CD4-positive, CD25-positive, alpha-beta regulatory T cell (primary cell): ENCODE data around the gene SYMPK. TPM values are rescaled to one million over a fixed set of nuclear protein-coding genes. Genes with fewer than 3 reads are reported as not detected.

Experiments
- ATAC-seq, 2 donors: fragments of 150-1000 bp; cut with Tn5 transposase; one replicate each; pipeline ENCODE4 v1.10.0; 2021; ENCODE audit warnings: low read depth in 2 of 2, moderate number of reproducible peaks in 2 of 2, moderate library complexity in 1 of 2
- DNase-seq, 3 donors: peaks; one replicate each; pipeline versions ENCODE4 v3.0.0 to v3.0.0-alpha.2; 2012 to 2022; ENCODE audit warnings: mixed read lengths in 1 of 3
- H3K27ac ChIP-seq: one replicate; pipeline ENCODE4 v1.7.0; 2013; ENCODE audit warnings: mild to moderate bottlenecking, low read length; ENCODE audit not compliant: insufficient read depth, poor library complexity, severe bottlenecking
- H3K27me3 ChIP-seq: one replicate; pipeline ENCODE4 v1.7.0; 2013; ENCODE audit warnings: low read length; ENCODE audit not compliant: control insufficient read depth, insufficient read depth
- H3K36me3 ChIP-seq: one replicate; pipeline ENCODE4 v1.7.0; 2013; ENCODE audit warnings: mild to moderate bottlenecking, low read length, moderate library complexity; ENCODE audit not compliant: control insufficient read depth, insufficient read depth
- H3K4me1 ChIP-seq: 2 replicates; pipeline ENCODE4 v1.7.0; 2013; ENCODE audit warnings: mild to moderate bottlenecking, low read length; ENCODE audit not compliant: insufficient read depth, control insufficient read depth, poor library complexity, severe bottlenecking
- H3K4me3 ChIP-seq: one replicate; pipeline ENCODE4 v1.7.0; 2013; ENCODE audit warnings: low read depth, mild to moderate bottlenecking, low read length, moderate library complexity
- H3K9me3 ChIP-seq, 2 experiments: 1 replicate in 1 of 2; 2 replicates in 1 of 2; pipeline ENCODE4 v1.7.0; 2013; ENCODE audit warnings: low read length in 2 of 2, mild to moderate bottlenecking in 1 of 2, moderate library complexity in 1 of 2; ENCODE audit not compliant: control insufficient read depth in 2 of 2
- H3K27ac Mint-ChIP-seq, 3 donors: one replicate each; pipeline ENCODE4 v1.8.0; 2020 to 2022; ENCODE audit warnings: mild to moderate bottlenecking in 3 of 3, mixed read lengths in 3 of 3, moderate library complexity in 2 of 3
- H3K27me3 Mint-ChIP-seq: one replicate; pipeline ENCODE4 v1.8.0; 2022; ENCODE audit warnings: mild to moderate bottlenecking, mixed read lengths
- H3K36me3 Mint-ChIP-seq: one replicate; pipeline ENCODE4 v1.8.0; 2020; ENCODE audit warnings: mixed read lengths
- H3K4me1 Mint-ChIP-seq, 4 donors: one replicate each; pipeline ENCODE4 v1.8.0; 2020 to 2022; ENCODE audit warnings: mixed read lengths in 4 of 4, mild to moderate bottlenecking in 1 of 4
- H3K4me3 Mint-ChIP-seq, 4 donors: one replicate each; pipeline ENCODE4 v1.8.0; 2020 to 2022; ENCODE audit warnings: mild to moderate bottlenecking in 4 of 4, mixed read lengths in 4 of 4, moderate library complexity in 3 of 4
- H3K9me3 Mint-ChIP-seq, 7 donors: one replicate each; pipeline ENCODE4 v1.8.0; 2020 to 2022; ENCODE audit warnings: mixed read lengths in 7 of 7, mild to moderate bottlenecking in 3 of 7, moderate library complexity in 2 of 7
- polyA plus RNA-seq, 4 donors: library from polyadenylated mRNA; unstranded; fragments of 300-500 nt; fragmentation: Illumina TruSeq; gene quantifications; one replicate each; pipeline ENCODE4 v1.2.3, GENCODE V29; 2021
- total RNA-seq: library from RNA; stranded (reverse); gene quantifications from one replicate; pipeline ENCODE4 v1.2.3, GENCODE V29; 2022

The SYMPK gene
- total and polyA plus RNA-seq, 5 donors from 2014 or later: 5.0 to 87.6 (median 10.5) TPM

DNA sequence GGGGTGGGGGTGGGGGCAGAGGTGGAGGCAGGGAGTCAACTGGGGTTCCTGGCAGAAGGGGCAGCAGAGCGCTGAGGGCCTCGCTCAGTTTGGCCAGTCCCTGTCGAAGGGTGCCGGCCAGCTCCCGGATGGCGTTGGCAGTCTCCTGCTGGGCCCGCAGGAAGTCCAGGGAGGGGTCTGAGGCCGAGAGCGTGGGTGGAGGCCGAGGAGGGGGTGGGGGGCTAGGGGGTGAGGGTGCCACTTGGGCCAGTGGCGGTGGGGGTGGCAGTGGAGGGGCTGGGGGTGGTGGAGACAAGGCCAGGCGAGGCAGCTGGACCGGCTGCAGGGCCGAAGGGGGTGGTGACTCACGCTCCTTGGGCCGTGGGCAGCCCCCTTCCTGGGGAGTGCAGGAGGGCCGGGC, 27.9 kb upstream of the SYMPK start:
- H3K4me1 Mint-ChIP-seq: peaks cover 0 to 20% (median 7%) of the 10 kb centered on the region in 4 donors
- H3K27me3 Mint-ChIP-seq: peaks cover 6% of the 10 kb centered on the region
- peaks cover 6% of the 10 kb centered on the region for H3K4me1 ChIP-seq
- H3K9me3 ChIP-seq: no peaks in the 10 kb centered on the region
- no peaks in the 10 kb centered on the region for H3K27me3 ChIP-seq
- peaks cover 19% of the 10 kb centered on the region for H3K36me3 Mint-ChIP-seq
- H3K27ac Mint-ChIP-seq: no peak overlapping the region
- no peak for ATAC-seq
- H3K4me3 Mint-ChIP-seq: no peak overlapping the region
- no peak overlapping the region for H3K27ac ChIP-seq
- DNase-seq: no peak
- H3K36me3 ChIP-seq: peaks cover 8% of the 10 kb centered on the region
- H3K4me3 ChIP-seq: no peak overlapping the region
- H3K9me3 Mint-ChIP-seq: peaks cover 0 to 2% (median 0%) of the 10 kb centered on the region in 7 donors

DNA sequence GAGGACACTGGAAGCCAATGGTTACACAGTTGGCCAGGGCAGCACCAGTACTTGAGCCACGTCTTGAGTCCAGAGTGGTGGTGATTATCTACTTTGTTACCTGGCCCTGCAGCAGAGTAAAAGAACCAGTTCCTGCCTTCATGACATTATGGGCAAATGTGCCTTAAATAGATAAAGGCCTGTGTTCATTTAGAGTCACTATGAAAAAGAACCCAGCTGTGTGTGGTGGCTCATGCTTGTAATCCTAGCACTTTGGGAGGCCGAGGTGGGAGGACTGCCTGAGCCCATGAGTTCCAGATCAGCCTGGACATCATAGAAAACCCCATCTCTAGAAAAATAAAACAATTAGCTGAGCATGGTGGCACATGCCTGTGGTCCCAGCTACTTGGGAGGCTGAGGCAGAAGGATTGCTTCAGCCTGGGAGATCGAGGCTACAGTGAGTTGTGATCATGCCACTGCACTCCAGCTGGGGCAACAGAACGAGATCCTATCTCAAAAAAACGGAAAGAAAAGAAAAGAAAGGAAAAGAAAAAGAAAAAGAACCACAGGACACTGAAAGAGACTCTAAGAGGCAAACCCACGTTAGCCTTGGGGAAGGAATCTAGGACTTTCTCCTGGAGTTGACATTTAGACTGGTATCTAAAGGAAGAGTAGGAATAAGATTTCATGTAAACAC, 26.4 kb upstream of the SYMPK start:
- Histone ChIP-seq H3K9me3 (no peaks in the 10 kb centered on the region), H3K36me3 (no peaks in the 10 kb centered on the region), H3K4me3 (no peak overlapping the region), H3K27ac (no peak overlapping the region), H3K4me1 (peaks cover 20% of the 10 kb centered on the region), H3K27me3 (no peaks in the 10 kb centered on the region)
- ATAC-seq (no peak), DNase-seq (no peak)
- H3K27ac Mint-ChIP-seq: no peak overlapping the region
- H3K4me1 Mint-ChIP-seq: peaks cover 0 to 21% (median 8%) of the 10 kb centered on the region in 4 donors
- H3K27me3 Mint-ChIP-seq: peaks cover 6% of the 10 kb centered on the region
- H3K36me3 Mint-ChIP-seq: peaks cover 9% of the 10 kb centered on the region
- peak overlapping the region in 1 of 4 donors; percentile 54 for H3K4me3 Mint-ChIP-seq
- H3K9me3 Mint-ChIP-seq: peaks cover 0 to 2% (median 0%) of the 10 kb centered on the region in 7 donors

DNA sequence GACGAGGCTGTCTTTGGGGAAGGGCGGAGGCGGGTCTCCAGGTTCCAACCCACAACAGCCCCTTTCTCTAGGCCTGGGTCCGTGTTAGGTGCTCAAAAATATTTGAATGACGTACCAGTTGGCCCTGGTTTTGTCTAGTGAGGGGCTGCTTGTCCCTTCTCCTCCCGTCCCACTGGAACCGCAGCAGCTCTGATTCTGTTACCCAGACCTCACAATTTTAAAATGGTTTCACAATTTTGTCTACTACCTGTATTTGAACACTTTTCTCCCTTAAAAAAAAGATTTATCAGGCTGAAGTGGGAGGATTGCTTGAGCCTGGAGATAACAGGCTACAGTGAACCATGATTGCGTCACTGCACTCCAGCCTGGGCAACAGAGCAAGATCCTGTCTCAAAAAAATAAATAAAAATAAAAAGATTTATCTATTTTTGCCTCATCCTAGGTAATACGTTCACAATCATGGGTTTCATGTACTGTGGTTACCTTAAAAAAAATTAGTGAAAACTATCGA, 24.3 kb upstream of the SYMPK start:
- Histone ChIP-seq H3K4me1 (peaks cover 40% of the 10 kb centered on the region), H3K27ac (peak overlapping the region; percentile 88), H3K9me3 (no peaks in the 10 kb centered on the region), H3K36me3 (no peaks in the 10 kb centered on the region), H3K27me3 (no peaks in the 10 kb centered on the region), H3K4me3 (peak overlapping the region; percentile 84)
- Mint-ChIP-seq H3K9me3 (peaks cover 0 to 2% (median 0%) of the 10 kb centered on the region in 7 donors), H3K27ac (peak overlapping the region; percentile 96 to 98 (median 97)), H3K4me1 (peaks cover 0 to 30% (median 14%) of the 10 kb centered on the region in 4 donors), H3K4me3 (peak overlapping the region; percentile 92 to 99 (median 98)), H3K27me3 (peaks cover 10% of the 10 kb centered on the region), H3K36me3 (peaks cover 9% of the 10 kb centered on the region)
- no peak for ATAC-seq
- no peak for DNase-seq

DNA sequence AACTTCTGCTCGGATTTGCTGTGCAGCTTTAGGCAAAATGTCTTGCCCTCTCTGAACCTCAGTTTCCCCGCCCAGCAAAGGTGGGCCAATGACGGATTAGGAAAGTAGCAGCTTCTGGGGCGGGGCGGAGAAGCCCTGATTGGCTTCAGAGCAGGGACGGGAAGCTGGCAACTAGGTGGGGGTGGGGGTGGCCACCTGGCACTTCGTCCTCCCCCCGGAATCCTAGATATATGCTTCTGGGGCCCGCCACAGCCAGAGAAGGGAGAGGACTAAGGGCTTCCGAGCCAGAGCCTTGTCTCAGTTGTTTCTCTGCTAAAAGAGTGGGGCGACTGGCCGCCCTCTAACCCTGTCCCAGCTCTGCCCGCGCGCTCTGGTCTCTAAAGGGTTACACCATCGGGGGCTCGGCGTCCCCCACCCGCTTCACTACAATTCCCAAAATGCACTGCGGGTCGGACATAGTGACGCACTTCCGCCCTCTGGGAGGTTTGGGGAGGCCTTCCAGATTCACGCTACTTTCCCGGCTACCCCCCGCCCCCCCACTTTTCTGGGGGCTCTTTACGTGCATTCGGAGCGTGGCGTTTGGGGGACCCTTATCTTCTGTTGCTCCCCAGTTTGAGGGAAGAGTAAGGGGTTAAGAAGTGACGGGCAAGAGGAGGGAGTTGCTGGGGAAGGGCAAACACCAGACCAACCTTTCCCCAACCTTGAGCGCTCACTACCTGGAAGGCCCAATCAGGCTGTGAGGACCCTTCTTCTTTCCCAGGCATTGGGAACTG, 23.7 kb upstream of the SYMPK start:
- Mint-ChIP-seq H3K27ac (peak overlapping the region; percentile 96 to 98 (median 97)), H3K27me3 (peaks cover 10% of the 10 kb centered on the region), H3K4me3 (peak overlapping the region; percentile 92 to 99 (median 98)), H3K9me3 (peaks cover 0 to 2% (median 0%) of the 10 kb centered on the region in 7 donors), H3K4me1 (peaks cover 0 to 31% (median 16%) of the 10 kb centered on the region in 4 donors), H3K36me3 (peaks cover 10% of the 10 kb centered on the region)
- DNase-seq (peak; percentile 85 to 97 (median 89)), ATAC-seq (peak; percentile 71 to 74)
- H3K9me3 ChIP-seq: no peaks in the 10 kb centered on the region
- no peaks in the 10 kb centered on the region for H3K27me3 ChIP-seq
- H3K4me3 ChIP-seq: peak overlapping the region; percentile 84
- H3K36me3 ChIP-seq: no peaks in the 10 kb centered on the region
- H3K4me1 ChIP-seq: peaks cover 43% of the 10 kb centered on the region
- peak overlapping the region; percentile 88 for H3K27ac ChIP-seq

DNA sequence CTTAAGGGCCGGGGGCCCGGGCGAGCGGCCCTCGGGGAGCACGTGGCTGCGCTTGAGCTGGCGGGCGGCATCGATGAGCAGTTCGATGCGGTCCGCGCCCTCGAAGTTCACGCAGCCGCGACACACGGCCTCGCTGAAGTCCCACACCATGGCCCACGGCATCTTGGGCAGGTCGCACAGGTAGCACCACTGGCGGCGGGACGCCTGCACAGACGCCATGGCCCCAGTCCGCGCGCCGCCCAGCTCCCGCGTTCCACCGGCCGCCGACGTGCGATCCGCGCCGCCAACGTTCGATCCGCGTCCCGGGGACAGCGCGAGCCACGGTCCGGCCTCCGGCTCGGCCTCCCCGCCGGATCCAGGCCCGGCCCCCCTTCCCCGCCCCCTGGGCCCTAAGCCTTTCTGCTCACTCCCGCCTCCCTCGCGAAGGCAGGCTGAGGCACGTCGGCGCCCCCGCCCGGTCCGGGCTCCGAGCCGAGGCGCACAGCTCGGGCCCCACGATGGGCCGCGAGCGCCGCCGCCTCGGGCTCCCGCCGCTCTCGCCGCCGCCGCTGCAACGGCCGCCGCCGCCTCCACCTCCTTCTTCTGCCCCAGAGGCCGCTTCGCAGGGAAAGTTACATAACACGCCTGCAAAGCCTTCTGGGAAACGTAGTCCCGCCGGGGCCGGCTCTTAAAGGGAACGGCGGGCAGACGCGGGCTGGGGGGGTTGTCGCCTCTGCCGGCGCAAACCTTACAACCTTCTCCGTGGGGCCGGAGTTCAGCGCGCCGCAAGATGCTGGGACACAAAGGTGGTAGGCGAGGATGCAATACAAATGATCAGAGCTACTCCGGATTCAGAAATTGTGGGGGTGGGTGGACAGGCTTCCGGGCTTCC, 22.8 kb upstream of the SYMPK start, which contains the start of gene IRF2BP1:
Gene IRF2BP1, minus strand, starts transcription at position 586 of the 871 bp plus-strand sequence. Its CDS starts 367 bp downstream, at position 219.
- Histone ChIP-seq H3K27ac (peak within 1 kb of the TSS; percentile 88), H3K9me3 (no peaks in the 10 kb centered on the region), H3K4me1 (peaks cover 43% of the 10 kb centered on the region), H3K27me3 (no peaks in the 10 kb centered on the region), H3K4me3 (peak within 1 kb of the TSS; percentile 84), H3K36me3 (no peaks in the 10 kb centered on the region)
- Mint-ChIP-seq H3K27me3 (peaks cover 10% of the 10 kb centered on the region), H3K9me3 (peaks cover 0 to 2% (median 0%) of the 10 kb centered on the region in 7 donors), H3K36me3 (peaks cover 12% of the 10 kb centered on the region), H3K27ac (peak within 1 kb of the TSS; percentile 96 to 98 (median 97)), H3K4me3 (peak within 1 kb of the TSS; percentile 92 to 99 (median 98)), H3K4me1 (peaks cover 0 to 31% (median 20%) of the 10 kb centered on the region in 4 donors)
- peak; percentile 78 to 79 for ATAC-seq
- DNase-seq: peak; percentile 89 to 95 (median 91)

DNA sequence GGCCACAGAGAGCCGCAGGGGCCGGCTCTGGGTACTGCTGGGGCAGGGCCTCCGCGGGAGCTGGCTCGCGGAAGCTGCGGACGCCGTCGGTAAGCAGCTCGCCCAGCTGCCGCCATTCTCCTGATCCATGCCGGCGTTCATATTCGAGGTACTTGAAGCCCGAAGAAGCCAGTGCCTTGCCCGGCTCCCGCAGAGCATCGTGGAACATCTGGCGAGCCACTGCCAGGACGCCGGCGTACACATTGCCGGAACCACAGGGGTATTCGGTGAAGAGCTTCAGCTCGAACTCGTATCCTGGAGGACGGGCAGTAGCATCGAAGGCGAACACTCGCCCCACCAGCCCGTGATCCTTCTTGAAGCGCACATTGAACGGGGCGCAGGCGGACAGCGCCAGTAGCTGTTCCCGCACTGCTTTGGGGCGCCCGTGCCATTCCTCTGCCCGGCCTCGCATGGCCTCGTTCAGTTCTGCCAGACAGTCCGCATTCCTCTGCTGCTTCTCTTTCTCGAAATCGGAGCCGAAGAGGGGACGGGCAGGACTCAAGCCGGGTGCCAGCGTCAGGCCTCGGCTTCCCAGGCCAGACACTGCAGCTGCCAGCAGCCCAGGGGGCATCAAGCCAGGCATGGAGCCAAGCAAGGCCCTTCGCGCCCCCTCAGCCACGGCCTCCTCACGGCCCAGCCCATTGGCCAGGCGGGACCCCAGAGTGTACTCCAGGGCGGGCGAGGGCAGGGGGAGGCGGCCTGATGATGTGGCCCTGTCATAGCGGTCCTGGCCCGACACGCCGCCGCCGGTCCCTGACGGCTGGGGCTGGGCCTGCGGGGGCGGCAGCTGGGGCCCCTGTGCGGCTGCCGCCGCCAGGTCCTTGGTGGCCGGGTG, 22.0 kb upstream of the SYMPK start:
- Mint-ChIP-seq H3K27me3 (peaks cover 10% of the 10 kb centered on the region), H3K9me3 (no peaks in the 10 kb centered on the region), H3K4me1 (peaks cover 0 to 31% (median 20%) of the 10 kb centered on the region in 4 donors), H3K27ac (no peak overlapping the region), H3K36me3 (peaks cover 8% of the 10 kb centered on the region), H3K4me3 (peak overlapping the region in 2 of 4 donors; percentile 60 to 65)
- no peaks in the 10 kb centered on the region for H3K27me3 ChIP-seq
- ATAC-seq: no peak
- no peak for DNase-seq
- H3K36me3 ChIP-seq: no peaks in the 10 kb centered on the region
- no peak overlapping the region for H3K4me3 ChIP-seq
- peaks cover 43% of the 10 kb centered on the region for H3K4me1 ChIP-seq
- H3K9me3 ChIP-seq: no peaks in the 10 kb centered on the region
- H3K27ac ChIP-seq: peak overlapping the region; percentile 88
